K562 (cell line): ENCODE results near the gene LCA5. TPM values are rescaled to one million over a fixed set of nuclear protein-coding genes. Genes with fewer than 3 reads are reported as not detected.

Experiments
- ATAC-seq: fragments of 200-7000 bp; cut with Tn5 transposase; 3 replicates; pipeline ENCODE4 v1.9.1; 2020; ENCODE audit warnings: moderate library complexity
- BruUV-seq: library from RNA; stranded (reverse); fragments of 400-500 nt; replicated peaks from 2 replicates; lab custom pipeline; 2021; lab: Mats Ljungman, UMichigan
- CTCF ChIA-PET: fragments of 300-600 bp; formaldehyde crosslinking; extraction: SDS; loops from one replicate; lab custom pipeline; 2021; ENCODE audit warnings: low intra/inter-chr PET ratio; lab: Yijun Ruan, JAX
- POLR2A ChIA-PET: fragments of 300-600, 350-650 bp; sonication (Branson Sonifier 250); formaldehyde crosslinking; extraction: SDS; loops from one replicate; lab custom pipeline; 2021; ENCODE audit warnings: antibody characterized with exemption, inconsistent platforms; lab: Yijun Ruan, JAX
- DNase-seq, 4 experiments: peaks; one replicate each; pipeline versions ENCODE4 v3.0.0 to v3.0.0-alpha.2; 2011 to 2018; ENCODE audit warnings: low spot score in 3 of 4, mixed read lengths in 3 of 4; ENCODE audit errors: extremely low read depth in 1 of 4
- FAIRE-seq: peaks from 2 replicates; lab custom pipeline; 2011; peaks lifted over from hg19 to GRCh38; lab: Jason Lieb, UNC
- H2AFZ ChIP-seq: 2 replicates; pipeline ENCODE4 v1.6.0; 2011; ENCODE audit warnings: low read depth, low read length, control low read depth, inconsistent platforms
- H3K27ac ChIP-seq: fragments of 200-600 bp; 3 replicates; pipeline ENCODE4 v1.8.0; 2011; ENCODE audit warnings: low read depth, mild to moderate bottlenecking, control low read depth, inconsistent platforms, low read length, moderate library complexity, mixed read lengths; ENCODE audit errors: extremely low read depth
- H3K27me3 ChIP-seq, 2 experiments: fragments of 300-600 bp in 1 of 2; 2 replicates in 1 of 2; 3 replicates in 1 of 2; pipeline versions ENCODE4 v1.6.0 to v1.8.0; 2011; ENCODE audit warnings: inconsistent platforms in 2 of 2, low read length in 2 of 2, mild to moderate bottlenecking in 1 of 2, mixed read lengths in 1 of 2, moderate library complexity in 1 of 2; ENCODE audit not compliant: control insufficient read depth in 2 of 2, insufficient read depth in 2 of 2
- H3K36me3 ChIP-seq: fragments of 300-600 bp; 3 replicates; pipeline ENCODE4 v1.8.0; 2011; ENCODE audit warnings: mild to moderate bottlenecking, low read length, inconsistent platforms; ENCODE audit not compliant: control insufficient read depth, insufficient read depth
- H3K4me1 ChIP-seq, 2 experiments: fragments of 200-600 bp in 1 of 2; replicated peaks in 1 of 2; 2 replicates in 1 of 2; 3 replicates in 1 of 2; pipeline versions ENCODE4 v1.5.1 to v1.8.0; 2011; ENCODE audit warnings: inconsistent platforms in 2 of 2, low read length in 2 of 2, mild to moderate bottlenecking in 1 of 2, mixed read lengths in 1 of 2, moderate library complexity in 1 of 2; ENCODE audit not compliant: control insufficient read depth in 2 of 2, insufficient read depth in 2 of 2
- H3K4me2 ChIP-seq: 2 replicates; pipeline ENCODE4 v1.6.1; 2011; ENCODE audit warnings: low read length, control low read depth, inconsistent platforms, mixed read lengths; ENCODE audit not compliant: insufficient read depth
- H3K4me3 ChIP-seq: fragments of 200-600 bp; sonication (generic), shearing (Covaris generic); 2 replicates; pipeline ENCODE4 v1.5.1; 2016; ENCODE audit warnings: control low read depth, inconsistent platforms
- H3K79me2 ChIP-seq: fragments of 200-600 bp; 3 replicates; pipeline ENCODE4 v1.8.0; 2011; ENCODE audit warnings: low read length, inconsistent platforms; ENCODE audit not compliant: control insufficient read depth, insufficient read depth
- H3K9ac ChIP-seq, 2 experiments: 2 replicates each; pipeline versions ENCODE4 v1.6.0 to v1.6.1; 2011; ENCODE audit warnings: low read depth in 2 of 2, low read length in 2 of 2, control low read depth in 1 of 2, inconsistent platforms in 1 of 2, mild to moderate bottlenecking in 1 of 2, mixed read lengths in 1 of 2; ENCODE audit not compliant: insufficient read depth in 1 of 2
- H3K9me1 ChIP-seq: one replicate; pipeline ENCODE4 v1.6.0; 2011; ENCODE audit warnings: inconsistent platforms, mild to moderate bottlenecking, low read length, moderate library complexity; ENCODE audit not compliant: control insufficient read depth, insufficient read depth
- H3K9me3 ChIP-seq: replicated peaks from 2 replicates; pipeline ENCODE4 v1.5.1; 2011; ENCODE audit warnings: low read depth, low read length, inconsistent platforms; ENCODE audit not compliant: control insufficient read depth, insufficient read depth
- H4K20me1 ChIP-seq: replicated peaks from 2 replicates; pipeline ENCODE4 v1.6.1; 2011; ENCODE audit warnings: low read length, inconsistent platforms, mixed read lengths; ENCODE audit not compliant: control insufficient read depth, insufficient read depth
- EP300 ChIP-seq: IDR thresholded peaks from 2 replicates; pipeline ENCODE4 v1.6.1; 2012; ENCODE audit warnings: low read length, improper control_type of control experiment
- ETV5 ChIP-seq: sonication (generic); formaldehyde crosslinking; IDR thresholded peaks from 2 replicates; pipeline ENCODE4 v1.4.0; 2020; ENCODE audit warnings: low read depth, mild to moderate bottlenecking, missing genetic modification reagents
- FOSL1 ChIP-seq: fragments of 200-800 bp; sonication (Bioruptor generic); conservative IDR thresholded peaks from 2 replicates; pipeline ENCODE4 v1.6.1; 2016; ENCODE audit warnings: missing genetic modification characterization, missing compliant biosample characterization
- FOXP4 ChIP-seq: sonication (generic); formaldehyde crosslinking; IDR thresholded peaks from 2 replicates; pipeline ENCODE4 v1.8.0; 2022; ENCODE audit warnings: mild to moderate bottlenecking, missing genetic modification reagents, borderline replicate concordance
- HDGF ChIP-seq: fragments of 450-650 bp; IDR thresholded peaks from 2 replicates; pipeline ENCODE4 v1.6.1; 2016
- MECOM ChIP-seq: fragments of 250-450 bp; sonication (Bioruptor Pico); IDR thresholded peaks from 2 replicates; pipeline ENCODE4 v1.8.0; 2022; ENCODE audit warnings: inconsistent platforms
- NFIC ChIP-seq: fragments of 450-650 bp; IDR thresholded peaks from 2 replicates; pipeline ENCODE4 v1.6.1; 2017; ENCODE audit warnings: mild to moderate bottlenecking, inconsistent platforms
- RBM22 ChIP-seq: fragments of 200-400 bp; formaldehyde crosslinking; IDR thresholded peaks from 2 replicates; pipeline ENCODE4 v1.6.1; 2018; ENCODE audit warnings: low read length, low read depth; ENCODE audit not compliant: poor library complexity, severe bottlenecking
- SMARCA5 ChIP-seq: fragments of 450-650 bp; IDR thresholded peaks from 2 replicates; pipeline ENCODE4 v1.6.1; 2016
- TCF3 ChIP-seq: sonication (generic); formaldehyde crosslinking; IDR thresholded peaks from 2 replicates; pipeline ENCODE4 v1.4.0; 2020; ENCODE audit warnings: mild to moderate bottlenecking, missing genetic modification reagents
- ZNF512 ChIP-seq: IDR thresholded peaks from 2 replicates; pipeline ENCODE4 v1.6.1; 2016; ENCODE audit warnings: missing genetic modification characterization, missing compliant biosample characterization
- ZNF696 ChIP-seq: fragments of 250-450 bp; sonication (Bioruptor Pico); conservative IDR thresholded peaks from 2 replicates; pipeline ENCODE4 v1.4.0; 2020; ENCODE audit warnings: mild to moderate bottlenecking, moderate library complexity
- ZNF830 ChIP-seq: fragments of 250-450 bp; sonication (Bioruptor Pico); IDR thresholded peaks from 2 replicates; pipeline ENCODE4 v1.5.0; 2021; ENCODE audit warnings: mild to moderate bottlenecking
- ZZZ3 ChIP-seq: fragments of 450-650 bp; IDR thresholded peaks from 2 replicates; pipeline ENCODE4 v1.6.1; 2016; ENCODE audit warnings: antibody characterized with exemption, mild to moderate bottlenecking, moderate library complexity
- WGBS: fragments of 100-300 bp; shearing (Covaris generic); methylation state at CpG from one replicate; pipeline ENCODE4 v1.1.6; 2016; ENCODE audit warnings: low coverage, mixed read lengths; ENCODE audit not compliant: insufficient coverage; ENCODE audit errors: missing lambda C conversion rate; 5-methylcytosine and 5-hydroxymethylcytosine counted together
- in situ Hi-C: fragments of 300-500 bp; cut with MboI; formaldehyde crosslinking; loops from 4 replicates; pipeline ENCODE4 v1.15.0; 2018; ENCODE audit warnings: inconsistent platforms, mixed read lengths
- intact Hi-C: fragments of 100-400 bp; cut with micrococcal nuclease; formaldehyde crosslinking; loops from 2 replicates; pipeline ENCODE4 v1.14.2; 2022
- polyA plus RNA-seq, 8 experiments: library from polyadenylated mRNA; depleted of rRNA in 4 of 8; stranded (reverse) in 5 of 8; unstranded in 3 of 8; fragments of >200 nt; fragmentation: Nextera tagmentation in 2 of 8; fragmentation: Illumina TruSeq in 1 of 8; extraction: Ambion mirVana in 2 of 8; extraction: Trizol in 1 of 8; gene quantifications; 2 replicates each; pipeline versions ENCODE4 v1.2.1 to v1.2.3, GENCODE V29; 2011 to 2014; ENCODE audit warnings: inconsistent platforms in 1 of 8, missing spikeins in 1 of 8
- total RNA-seq, 7 experiments: library from RNA; depleted of rRNA in 6 of 7; stranded (reverse); fragments of >200 nt in 6 of 7; fragmentation: Illumina TruSeq in 2 of 7; extraction: Trizol in 2 of 7; gene quantifications; 2 replicates each; pipeline versions ENCODE4 v1.2.1 to v1.2.3, GENCODE V29; 2011 to 2021; ENCODE audit warnings: low replicate concordance in 1 of 7

Gene LCA5
- total and polyA plus RNA-seq, 9 of the 15 experiments (the other 6 are each of a cell fraction or from before 2014, with no cell fraction given) = 1.0 to 3.4 (median 1.8) TPM

GRCh38 chr6:79470728-79471127 lies 66.5 kb downstream of the LCA5 start:
- no peak overlapping the region for H3K27ac ChIP-seq
- no peaks in the 10 kb centered on the region for H3K9me1 ChIP-seq
- no peak overlapping the region for H2AFZ ChIP-seq
- FAIRE-seq (no peak), ATAC-seq (no peak), DNase-seq (no peak)
- BruUV-seq = no TSS peak
- H3K9me3 ChIP-seq = no peaks in the 10 kb centered on the region
- POLR2A ChIA-PET = no interaction called here
- H3K79me2 ChIP-seq = no peaks in the 10 kb centered on the region
- in situ Hi-C loops = no loop called here
- H3K36me3 ChIP-seq = no peaks in the 10 kb centered on the region
- no peak overlapping the region for H3K4me3 ChIP-seq
- no peak overlapping the region for H3K4me2 ChIP-seq
- CTCF ChIA-PET = no interaction called here
- H3K4me1 ChIP-seq = peaks cover 0 to 16% of the 10 kb centered on the region in 2 experiments; a peak in 2 of 5 replicates
- H3K27me3 ChIP-seq = no peaks in the 10 kb centered on the region
- intact Hi-C loops = no loop called here
- H4K20me1 ChIP-seq = no peaks in the 10 kb centered on the region
- H3K9ac ChIP-seq = no peak overlapping the region
- TF ChIP-seq HDGF (no peak), SMARCA5 (no peak), ZNF830 (CRISPR knock-in tag) (no peak), EP300 (no peak), TCF3 (no peak)

GRCh38 chr6:79469376-79470246 lies 67.6 kb downstream of the LCA5 start:
- Histone ChIP-seq H3K27me3 (no peaks in the 10 kb centered on the region), H3K27ac (no peak overlapping the region), H3K36me3 (no peaks in the 10 kb centered on the region), H3K9me3 (no peaks in the 10 kb centered on the region), H3K4me2 (no peak overlapping the region), H4K20me1 (no peaks in the 10 kb centered on the region), H2AFZ (no peak overlapping the region), H3K79me2 (no peaks in the 10 kb centered on the region), H3K9ac (no peak overlapping the region), H3K9me1 (no peaks in the 10 kb centered on the region), H3K4me3 (no peak overlapping the region), H3K4me1 (peaks cover 0 to 16% of the 10 kb centered on the region in 2 experiments; a peak in 2 of 5 replicates)
- ChIA-PET POLR2A (no interaction called here), CTCF (no interaction called here)
- ATAC-seq (no peak), DNase-seq (no peak), FAIRE-seq (no peak)
- intact Hi-C loops = loop anchor here (5.0 to 10.0 kb wide), 4 partner anchors 62 to 525 kb away; partner anchors contain the start of gene PHIP
- 41% methylated on average over 5 of the region's 5 CpGs for WGBS
- in situ Hi-C loops = no loop called here
- no TSS peak for BruUV-seq
- TF ChIP-seq MECOM (CRISPR knock-in tag) (no peak), RBM22 (no peak), ZNF696 (CRISPR knock-in tag) (no peak), ETV5 (no peak), FOXP4 (CRISPR knock-in tag) (no peak), FOSL1 (tag) (no peak), NFIC (no peak), ZZZ3 (no peak), ZNF512 (tag) (no peak)
